HG03097 (cell line): ENCODE measurements around the gene MAP4K5.

Experiments used
- ATAC-seq: cut with Tn5 transposase; IDR thresholded peaks from one replicate; pipeline ENCODE4 v1.9.1; 2021; ENCODE audit not compliant: unreplicated experiment, low FRiP score

MAP4K5 gene

GRCh38 chr14:50377550-50378085 is 154.8 kb downstream of the MAP4K5 start:
- no peak for ATAC-seq

GRCh38 chr14:50375760-50376159 is 156.6 kb downstream of the MAP4K5 start:
- no peak for ATAC-seq

- ATAC-seq = no peak
These were observed 158.4 kb downstream of the MAP4K5 start for GRCh38 chr14:50373959-50374358.

GRCh38 chr14:50371546-50371945 is 160.8 kb downstream of the MAP4K5 start:
- no peak for ATAC-seq
